Uterus (tissue), 2 donors: ENCODE results near the gene CRABP2.

Source experiments
- CTCF ChIP-seq, 4 experiments: fragments of 200-600 bp in 2 of 4; fragments of 450-650 bp in 2 of 4; sonication (generic) in 2 of 4; IDR thresholded peaks; one replicate each; pipeline ENCODE4 v1.5.1; 2016 to 2019; ENCODE audit warnings: antibody characterized with exemption in 4 of 4, mild to moderate bottlenecking in 2 of 4, moderate library complexity in 1 of 4
- POLR2A ChIP-seq, 2 donors: fragments of 450-650 bp; IDR thresholded peaks; one replicate each; pipeline ENCODE4 v1.6.1; 2016; ENCODE audit warnings: antibody characterized with exemption in 2 of 2, mild to moderate bottlenecking in 1 of 2, moderate library complexity in 1 of 2

GRCh38 chr1:156704930-156705320, 458 bp downstream of the CRABP2 start:
- no peak for TF ChIP-seq CTCF (IDR thresholded peaks at IDR 0.05)
- TF ChIP-seq POLR2A (IDR thresholded peaks at IDR 0.05): no peak
